OCI-M2 (cell line): Measurements from ENCODE around the gene GFI1.
"Not testable (repeated sequence)": the region's sequence is repeated elsewhere in the genome, so short reads cannot be mapped to it uniquely, and the experiment has no call there.

Source experiments
- DNase-seq: peaks from one replicate; lab custom pipeline; 2025; ENCODE audit not compliant: unreplicated experiment; lab: John Stamatoyannopoulos, UW

GFI1 gene

DNA sequence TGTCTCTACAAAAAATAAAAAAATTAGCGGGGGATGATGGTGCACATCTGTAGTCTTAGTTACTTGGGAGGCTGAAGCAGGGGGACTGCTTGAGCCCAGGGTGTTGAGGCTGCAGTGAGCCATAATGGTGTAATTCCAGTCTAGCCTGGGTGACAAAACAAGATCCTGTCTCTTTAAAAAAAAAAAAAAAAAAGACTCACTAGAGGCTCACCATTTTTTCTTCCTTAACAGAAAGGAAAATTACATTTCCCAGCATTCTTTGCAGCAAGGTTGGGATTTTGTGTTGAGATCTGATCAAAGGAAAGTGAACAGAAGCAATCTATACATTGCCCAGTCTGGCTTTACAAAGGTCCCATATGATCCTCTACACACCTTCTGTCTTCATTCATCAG lies 21.5 kb downstream of the GFI1 start:
- DNase-seq, result no peak

DNA sequence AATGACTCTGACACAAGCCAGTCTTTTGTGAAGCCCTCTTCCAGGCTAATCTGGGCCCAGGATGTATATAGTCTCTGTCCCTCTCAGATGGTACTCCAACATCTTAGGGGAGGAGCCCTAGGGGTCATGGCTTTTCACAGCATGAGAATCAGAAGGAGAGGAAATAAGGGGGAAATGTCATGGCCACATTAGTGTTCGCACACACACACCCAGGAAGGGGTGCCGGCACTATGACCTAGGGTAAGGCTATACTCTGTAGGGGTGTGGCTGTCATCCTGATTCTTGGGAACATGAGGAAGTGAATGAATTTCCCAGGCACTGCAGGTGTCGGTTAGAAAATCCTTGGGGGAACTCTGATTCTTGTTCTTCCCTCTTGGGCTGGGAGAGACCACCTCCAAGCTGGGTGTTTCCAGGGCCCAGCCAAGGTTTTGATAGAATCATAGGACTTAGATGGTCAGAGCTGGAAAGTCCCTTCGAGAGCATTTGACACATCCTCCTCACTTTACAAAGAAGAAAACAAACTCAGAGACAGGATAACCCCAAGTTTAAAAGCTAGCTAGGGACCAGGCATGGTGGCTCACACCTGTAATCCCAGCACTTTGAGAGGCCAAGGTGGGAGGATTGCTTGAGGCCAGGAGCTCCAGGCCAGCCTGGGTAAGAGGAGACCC lies 22.0 kb downstream of the GFI1 start:
- no peak for DNase-seq

DNA sequence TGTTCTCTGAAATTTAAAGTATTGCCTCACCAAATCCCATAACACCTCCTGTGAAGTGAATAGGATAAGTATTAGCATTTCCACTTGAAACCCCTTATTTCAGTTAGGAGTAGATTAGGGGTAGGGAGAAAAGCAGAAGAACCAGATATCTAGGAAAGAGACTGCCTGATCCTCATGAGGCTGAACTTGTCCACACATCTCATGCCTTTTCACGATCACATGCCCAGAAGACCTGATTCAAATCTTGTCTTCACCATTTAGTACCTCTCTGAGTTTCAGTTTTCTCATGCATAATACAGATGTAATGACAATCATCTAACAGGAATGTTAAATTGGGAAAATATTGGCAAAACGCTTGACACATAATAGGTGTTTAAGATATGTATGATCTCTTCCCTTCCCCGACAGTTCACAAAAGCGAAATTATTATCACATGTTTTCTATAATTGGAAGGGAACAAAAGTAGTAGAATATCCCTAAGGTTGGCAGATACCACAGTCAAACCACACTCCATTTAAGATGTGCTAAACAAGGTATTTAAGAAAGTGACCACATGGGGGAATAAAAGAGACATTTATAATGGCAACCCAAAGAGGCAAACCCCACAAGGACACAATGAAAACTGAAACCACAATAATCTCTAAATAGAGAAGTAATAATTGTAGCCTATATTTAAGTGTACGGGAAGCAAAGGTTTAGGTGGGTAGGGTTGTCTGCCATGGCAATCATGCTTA lies 25.2 kb downstream of the GFI1 start:
- no peak for DNase-seq

DNA sequence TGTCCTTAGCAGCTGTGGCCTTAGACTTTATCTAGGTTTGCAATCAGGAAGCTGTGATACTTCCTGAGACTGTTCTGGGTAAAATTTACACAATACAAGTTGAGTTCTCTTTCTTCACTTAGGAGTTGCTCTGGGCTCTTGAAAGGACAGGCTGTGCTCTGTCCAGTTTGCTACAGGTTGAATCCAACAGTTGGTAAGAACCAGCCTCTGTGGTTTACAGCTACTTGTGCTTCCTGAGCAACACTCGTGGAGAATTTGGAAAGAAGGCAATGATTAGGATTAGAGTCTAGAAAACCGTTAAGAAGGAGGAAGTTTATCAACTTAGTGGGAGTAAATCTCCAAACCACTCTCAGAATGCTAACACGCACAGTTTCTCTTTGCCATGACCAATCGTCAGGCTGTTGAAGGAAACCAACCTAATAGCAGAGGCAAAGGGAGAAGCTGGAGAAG lies 26.8 kb downstream of the GFI1 start:
- DNase-seq, result no peak

DNA sequence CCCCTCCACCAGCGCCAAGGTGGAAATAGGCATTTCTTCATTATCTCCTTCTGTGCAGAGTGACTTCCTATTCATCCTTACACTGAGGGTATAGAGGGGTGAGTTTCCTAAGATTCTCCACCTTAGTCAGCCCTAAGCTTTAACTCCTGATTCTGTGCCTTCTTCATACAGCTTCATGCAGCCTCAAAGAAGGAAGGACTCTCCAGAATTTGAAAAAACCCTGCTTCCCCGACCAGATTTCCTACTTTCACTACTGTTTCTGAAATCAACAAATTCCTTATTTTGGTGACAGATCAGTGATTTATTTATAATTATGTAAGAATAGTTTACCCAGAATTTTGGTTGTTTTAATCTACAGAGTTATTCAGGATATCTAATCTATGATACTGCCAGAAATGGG lies 28.6 kb downstream of the GFI1 start:
- DNase-seq, result no peak

DNA sequence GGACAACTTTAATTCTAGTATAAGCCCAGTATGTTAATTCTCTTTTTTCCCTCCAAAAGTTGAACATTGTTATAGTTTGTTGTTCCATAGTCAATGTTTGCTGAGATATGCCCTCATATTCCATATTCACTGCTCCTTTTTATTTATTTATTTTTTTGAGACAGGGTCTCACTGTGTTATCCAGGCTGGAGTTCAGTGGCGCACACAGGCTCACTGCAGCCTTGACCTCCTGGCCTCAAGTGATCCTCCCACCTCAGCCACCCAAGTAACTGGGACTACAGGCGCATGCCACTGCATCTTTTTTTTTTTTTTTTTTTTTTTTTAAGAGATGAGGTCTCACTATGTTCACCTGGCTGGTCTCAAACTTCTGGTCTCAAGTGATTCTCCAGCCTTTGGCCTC lies 38.7 kb downstream of the GFI1 start:
- DNase-seq, result no peak

DNA sequence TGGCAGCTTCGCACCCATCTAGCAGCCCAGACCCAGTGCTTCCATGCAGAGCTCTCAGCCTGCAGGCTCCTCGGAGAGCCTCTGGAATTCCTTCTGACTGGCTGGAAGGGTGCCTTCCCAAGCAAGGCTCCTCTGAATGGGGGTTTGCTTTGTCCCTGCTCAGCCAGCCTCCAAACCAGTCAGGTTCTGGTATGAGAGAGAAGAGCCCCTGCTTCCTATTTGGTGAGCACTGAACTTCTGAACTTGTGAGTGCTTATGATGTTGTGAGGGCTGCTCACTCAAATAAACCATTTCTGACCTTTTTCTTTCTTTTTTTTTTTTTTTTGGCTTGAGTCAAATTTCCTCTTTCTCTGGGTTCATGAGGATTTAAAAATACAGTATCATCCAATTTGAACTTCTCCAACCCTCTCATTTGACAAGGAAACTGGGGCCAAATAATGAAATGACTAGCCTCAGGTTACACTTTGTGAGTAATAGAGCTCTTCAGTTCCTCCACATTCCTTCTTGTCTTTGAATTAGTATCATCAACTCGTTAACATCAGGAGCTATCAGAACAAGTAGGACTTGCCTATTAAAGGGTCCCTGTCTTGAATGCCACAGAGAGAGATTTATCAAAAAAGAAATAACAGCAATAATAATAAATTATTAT lies 39.6 kb downstream of the GFI1 start:
- no peak for DNase-seq

DNA sequence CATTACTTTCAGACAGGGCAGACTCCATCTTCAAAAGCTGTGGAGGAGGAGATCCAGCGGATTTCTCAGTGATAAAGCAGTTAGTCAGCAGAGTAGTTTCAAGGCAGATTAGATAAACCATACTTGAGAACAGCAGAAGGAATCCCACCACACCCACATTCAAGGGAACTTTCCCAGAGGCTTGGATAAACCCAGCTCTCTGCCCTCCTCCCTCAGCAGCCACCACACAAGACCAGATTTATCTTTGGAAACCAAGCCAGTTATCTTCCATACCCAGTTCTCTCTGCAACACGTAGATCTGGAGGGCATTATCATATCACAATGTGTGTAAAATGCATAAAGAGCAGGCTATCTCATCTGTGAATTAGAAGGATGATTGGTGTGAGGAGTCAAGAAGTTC lies 40.2 kb downstream of the GFI1 start:
- DNase-seq, result no peak

DNA sequence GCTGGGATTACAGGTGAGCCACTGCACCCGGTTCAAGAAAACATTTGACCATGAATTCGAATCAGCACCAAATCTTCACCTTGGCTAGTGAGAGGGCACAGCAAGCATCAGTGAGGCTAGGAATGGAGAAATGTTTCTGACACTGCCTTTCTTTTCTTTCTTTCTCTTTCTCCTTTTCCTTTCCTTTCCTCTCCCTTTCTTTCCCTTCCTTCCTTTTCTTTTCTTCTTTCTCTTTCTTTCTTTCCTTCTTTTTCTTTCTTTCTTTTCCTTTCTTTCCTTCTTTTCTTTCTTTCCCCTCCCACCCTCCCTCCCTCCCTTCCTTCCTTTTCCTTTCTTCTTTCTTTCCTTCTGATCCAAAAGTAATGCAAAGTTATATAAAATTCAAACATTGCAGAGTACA lies 40.9 kb downstream of the GFI1 start:
- no peak for DNase-seq

DNA sequence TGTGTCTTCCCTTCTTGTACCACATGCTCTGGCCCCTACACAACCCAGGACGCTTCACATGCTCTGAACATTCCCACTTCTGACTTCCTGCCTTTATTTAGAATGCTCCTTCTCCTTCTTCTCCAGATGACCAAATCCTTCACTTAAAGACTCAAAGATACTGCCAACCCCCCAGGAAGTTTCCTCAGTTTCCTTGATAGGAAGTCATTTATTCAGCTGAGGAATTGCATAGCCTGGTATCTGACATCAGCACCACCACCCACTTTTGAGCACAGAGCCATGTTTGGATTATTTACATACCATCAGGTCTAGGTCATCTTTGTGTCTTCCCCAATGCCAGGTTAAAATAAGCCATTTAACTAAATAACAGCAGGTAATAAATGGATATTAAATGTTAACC lies 42.4 kb downstream of the GFI1 start:
- DNase-seq, result no peak

DNA sequence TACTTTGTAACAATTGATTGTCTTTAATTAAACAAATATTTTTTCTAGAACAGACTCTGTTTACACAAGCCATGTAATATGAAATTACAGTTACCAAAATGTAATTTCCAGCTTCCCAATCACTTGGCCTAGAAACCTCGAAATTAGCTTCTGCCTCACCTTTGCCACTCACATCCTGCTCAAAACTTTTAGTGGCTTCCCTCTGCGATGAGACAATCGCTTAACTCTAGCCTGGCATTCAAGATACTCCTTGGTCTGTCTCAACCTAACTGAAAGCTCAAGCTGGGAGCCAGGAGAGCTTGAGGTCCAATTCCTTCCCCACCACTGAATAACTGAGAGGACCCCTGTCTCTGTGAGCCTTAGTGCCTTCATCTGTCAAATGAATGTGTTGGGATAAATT lies 42.8 kb downstream of the GFI1 start:
- no peak for DNase-seq

DNA sequence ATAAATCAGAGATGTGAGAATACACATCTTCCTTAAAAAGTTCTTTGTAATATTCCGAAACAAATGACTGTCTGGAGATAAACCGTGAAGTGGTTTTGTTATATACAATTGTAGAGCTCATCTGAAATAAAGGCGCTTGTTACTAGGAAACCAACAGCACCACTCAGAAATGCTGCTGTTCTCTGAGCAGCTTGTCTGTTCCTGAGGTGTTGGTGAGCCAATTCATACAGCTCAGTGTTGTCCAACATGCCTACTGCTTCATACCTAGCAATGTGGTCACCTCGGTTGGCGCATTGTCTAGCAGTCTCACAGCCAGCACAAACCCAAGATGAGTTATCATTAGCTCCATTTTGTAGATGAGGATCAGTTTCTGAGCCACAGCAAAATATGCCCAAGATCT lies 44.4 kb downstream of the GFI1 start:
- DNase-seq, result no peak

DNA sequence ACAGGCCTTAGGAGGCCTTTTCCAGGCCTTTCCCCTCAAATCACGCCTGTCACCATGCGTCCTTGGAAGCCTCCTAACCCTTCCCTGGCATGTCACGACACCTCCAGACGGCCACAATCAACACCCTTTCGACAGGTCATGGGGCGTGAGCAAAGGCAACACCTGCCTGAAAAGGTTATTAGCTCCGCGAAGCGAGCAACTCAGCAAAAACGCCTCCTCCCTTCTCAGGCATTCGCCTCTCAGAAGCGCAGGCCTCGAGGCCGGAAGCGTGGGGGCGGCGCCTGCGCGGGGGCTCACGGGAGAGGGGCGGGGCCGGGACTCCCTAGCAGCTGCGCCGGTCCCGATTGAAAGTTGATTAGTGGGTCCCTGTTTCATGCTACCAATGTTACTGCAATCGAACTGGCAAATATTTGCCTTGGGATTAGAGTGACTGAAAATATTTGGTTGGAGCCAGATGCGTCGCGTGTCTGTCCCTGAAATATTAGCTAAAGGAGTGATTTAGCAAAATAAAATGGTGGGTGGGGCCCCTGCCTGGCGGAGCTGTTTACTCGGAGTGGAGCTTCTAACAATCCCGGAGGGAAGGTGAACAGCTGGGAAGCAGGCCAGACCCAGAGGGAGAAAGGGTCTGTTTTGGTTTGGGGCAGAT lies 44.9 kb downstream of the GFI1 start:
- DNase-seq, result no peak

DNA sequence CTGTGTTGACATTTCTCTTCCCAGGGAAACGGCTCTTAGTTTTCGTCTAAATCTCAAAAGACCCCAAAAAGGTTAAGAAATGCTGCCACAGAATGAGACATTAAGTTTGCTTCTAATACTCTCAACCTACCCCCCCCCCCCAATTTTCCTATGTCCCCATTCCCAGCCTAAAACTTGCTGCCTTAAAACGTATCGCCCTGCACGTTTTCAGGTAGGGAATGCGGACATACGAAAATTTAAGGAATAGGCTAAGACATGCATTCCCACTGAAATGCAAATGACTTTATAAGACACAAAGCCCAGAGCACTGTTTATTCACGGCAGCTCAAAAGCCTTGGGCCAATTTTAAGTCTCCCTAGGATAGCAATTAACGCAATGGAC lies 45.4 kb downstream of the GFI1 start:
- no peak for DNase-seq

DNA sequence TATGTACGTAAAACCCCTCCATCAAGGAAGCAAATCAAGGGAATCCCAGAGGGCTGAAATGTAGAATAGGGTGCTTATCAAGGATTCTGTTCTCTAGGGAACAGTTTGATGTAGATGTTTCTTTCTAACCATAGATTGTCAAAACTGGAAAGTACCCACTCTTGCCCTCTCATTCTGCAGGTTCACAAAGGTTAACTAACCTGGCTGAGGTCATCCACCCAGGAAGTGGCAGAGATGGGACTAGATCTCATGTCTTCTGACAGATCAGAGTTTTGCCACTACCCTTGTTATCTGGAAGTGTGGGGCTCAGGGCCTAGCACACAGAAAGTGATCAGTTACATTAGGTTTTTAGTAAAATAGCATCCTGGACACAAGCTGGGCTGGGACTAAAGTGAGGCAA lies 47.4 kb downstream of the GFI1 start:
- no peak for DNase-seq

DNA sequence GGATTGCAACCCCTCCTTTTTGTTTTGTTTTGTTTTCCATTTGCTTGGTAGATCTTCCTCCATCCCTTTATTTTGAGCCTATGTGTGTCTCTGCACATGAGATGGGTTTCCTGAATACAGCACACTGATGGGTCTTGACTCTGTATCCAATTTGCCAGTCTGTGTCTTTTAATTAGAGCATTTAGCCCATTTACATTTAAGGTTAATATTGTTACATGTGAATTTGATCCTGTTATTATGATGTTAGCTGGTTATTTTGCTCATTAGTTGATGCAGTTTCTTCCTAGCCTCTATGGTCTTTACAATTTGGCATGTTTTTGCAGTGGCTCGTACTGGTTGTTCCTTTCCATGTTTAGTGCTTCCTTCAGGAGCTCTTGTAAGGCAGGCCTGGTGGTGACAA lies 52.2 kb downstream of the GFI1 start:
- DNase-seq, result not testable (repeated sequence)

DNA sequence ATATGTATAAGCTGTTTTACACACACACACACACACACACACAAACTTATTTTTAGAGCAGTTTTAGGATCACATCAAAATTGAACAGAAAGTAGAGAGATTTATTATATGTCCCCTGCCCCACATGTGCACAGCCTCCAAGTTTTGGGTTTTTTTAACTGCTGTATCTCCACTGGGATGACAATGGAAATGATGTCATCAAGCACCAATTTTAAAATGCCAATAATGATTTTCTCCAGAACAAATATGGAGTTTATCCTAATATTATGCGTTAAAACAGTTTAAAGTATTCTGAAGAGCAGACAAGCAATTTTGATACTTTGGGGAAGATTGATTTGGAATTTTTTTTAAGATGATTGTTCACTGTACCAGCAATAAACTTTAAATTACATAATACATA lies 56.7 kb downstream of the GFI1 start:
- no peak for DNase-seq

DNA sequence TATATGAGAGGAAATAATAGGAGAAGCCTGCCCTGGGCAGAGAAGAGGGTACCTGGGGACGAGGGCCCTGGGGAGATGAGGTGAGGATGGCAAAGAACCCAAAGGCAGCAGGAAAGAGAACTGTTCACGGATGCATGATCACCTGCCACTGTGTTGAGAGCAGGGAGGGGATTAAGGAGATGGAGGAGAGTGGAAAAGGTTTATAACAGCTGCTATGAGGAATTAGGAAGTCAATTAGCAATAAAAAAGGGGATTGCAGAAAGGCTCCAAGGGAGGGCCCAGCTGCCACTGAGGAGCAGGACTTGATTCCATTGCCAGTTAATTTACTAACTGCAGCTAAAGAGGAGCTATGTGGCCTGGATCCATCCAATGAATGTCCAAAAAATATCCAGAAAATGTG lies 61.1 kb downstream of the GFI1 start:
- DNase-seq, result no peak
